ENCODE results near the gene NUMBL.

Gene NUMBL

DNA sequence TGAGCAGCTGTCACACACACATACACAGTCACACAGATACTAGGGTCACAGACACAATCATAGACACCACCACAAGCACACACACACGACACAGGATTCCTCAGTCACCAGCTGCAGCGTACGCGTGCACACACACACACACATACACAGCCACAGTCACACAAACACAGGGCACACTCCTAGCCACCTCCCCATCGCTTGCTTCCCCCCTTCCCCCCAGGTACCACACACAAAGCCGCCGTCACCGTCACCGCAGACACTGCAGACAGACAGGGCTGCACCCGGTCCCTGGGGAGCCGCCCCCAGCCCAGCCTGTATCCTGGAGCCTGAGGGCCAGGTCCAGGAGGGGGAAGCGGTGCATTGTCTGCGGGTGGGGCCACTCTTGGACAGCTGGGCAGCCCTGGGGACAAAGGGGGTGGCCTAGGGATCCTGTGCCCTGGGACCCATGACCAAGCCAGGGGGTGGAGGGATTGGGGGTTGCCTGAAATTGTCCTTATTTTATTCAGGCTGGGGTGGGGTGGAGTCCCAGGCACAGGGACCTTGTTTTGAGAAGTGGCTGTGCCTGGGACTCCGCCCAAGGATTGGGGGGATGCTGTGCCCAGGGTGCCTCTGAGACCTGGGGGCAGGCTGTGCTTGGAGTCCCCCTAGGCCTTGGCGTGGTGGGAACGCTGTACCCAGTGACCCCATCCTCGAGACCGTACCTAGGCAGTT lies 957 bp downstream of the NUMBL start:
- Histone ChIP-seq H2BK12ac (ENCODE audit: low read length in 2 of 2) (peak overlapping the region in 1 of 2 experiments; percentile 84), H4K8ac (ENCODE audit: low read length) (peak overlapping the region; percentile 85), H3K4ac (ENCODE audit: low read depth in 1 of 2, low read length in 2 of 2) (peak overlapping the region; percentile 87 to 88), H3K14ac (ENCODE audit: low read length in 2 of 2) (peak overlapping the region; percentile 19 to 99), H3K27me3 (ENCODE audit: control insufficient read depth in 1 of 2, insufficient read depth in 1 of 2, low read length in 2 of 2) (no peaks in the 10 kb centered on the region), H4K91ac (ENCODE audit: low read length) (peak overlapping the region; percentile 91), H3K27ac (ENCODE audit: low read length, poor library complexity, severe bottlenecking) (no peak overlapping the region), H3K79me1 (replicated peaks; ENCODE audit: low read length, poor library complexity, severe bottlenecking) (peaks cover 18% of the 10 kb centered on the region), H2BK5ac (ENCODE audit: low read depth, low read length, poor library complexity, severe bottlenecking) (no peak overlapping the region), H3K4me2 (ENCODE audit: low read length, poor library complexity, severe bottlenecking) (peak overlapping the region; percentile 95), H3K18ac (ENCODE audit: low read depth in 1 of 2, low read length in 2 of 2) (peak overlapping the region; percentile 65 to 97), H3K9ac (ENCODE audit: low read length) (peak overlapping the region; percentile 94), H3K23ac (ENCODE audit: low read length in 2 of 2) (peak overlapping the region in 1 of 2 experiments; percentile 84), H2BK120ac (ENCODE audit: low read depth, low read length) (peak overlapping the region; percentile 34), H2BK15ac (ENCODE audit: low read depth, poor library complexity, severe bottlenecking) (peak overlapping the region; percentile 60), H3K4me3 (ENCODE audit: insufficient read depth in 1 of 2, low read depth in 1 of 2, low read length in 2 of 2) (peak overlapping the region; percentile 72 to 84), H3K9me3 (ENCODE audit: control insufficient read depth, low read length) (no peaks in the 10 kb centered on the region), H3K4me1 (ENCODE audit: control insufficient read depth, insufficient read depth, low read depth, low read length) (peaks cover 24% of the 10 kb centered on the region), H2AK5ac (ENCODE audit: low read length, severe bottlenecking) (peak overlapping the region; percentile 86), H2AFZ (ENCODE audit: low read depth, low read length) (no peak overlapping the region), H3K36me3 (ENCODE audit: control insufficient read depth in 1 of 2, insufficient read depth in 2 of 2, low read depth in 1 of 2, low read length in 2 of 2) (peaks cover 37 to 60% of the 10 kb centered on the region in 2 experiments)
- 18% methylated on average over 16 of the region's 18 CpGs for WGBS
- peak; percentile 30 for DNase-seq

DNA sequence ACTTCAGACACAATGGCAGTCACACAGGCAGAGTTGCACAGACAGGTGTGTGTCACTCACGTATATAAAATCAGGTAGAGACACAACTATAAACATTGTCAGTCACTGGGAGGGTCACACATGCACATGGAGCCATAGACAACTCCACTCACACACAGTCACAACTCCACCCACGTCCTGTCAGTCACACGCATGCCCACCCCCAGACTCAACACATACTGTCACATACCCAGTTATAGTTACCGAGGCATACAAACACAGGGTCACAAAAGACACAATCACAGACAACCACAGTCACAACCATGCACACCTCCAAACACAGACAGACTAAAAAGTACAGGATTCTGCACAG lies 1.5 kb downstream of the NUMBL start:
- Histone ChIP-seq H3K4ac (ENCODE audit: low read depth in 1 of 2, low read length in 2 of 2) (no peak overlapping the region), H3K18ac (ENCODE audit: low read depth in 1 of 2, low read length in 2 of 2) (no peak overlapping the region), H3K79me1 (replicated peaks; ENCODE audit: low read length, poor library complexity, severe bottlenecking) (peaks cover 18% of the 10 kb centered on the region), H2BK15ac (ENCODE audit: low read depth, poor library complexity, severe bottlenecking) (no peak overlapping the region), H4K8ac (ENCODE audit: low read length) (no peak overlapping the region), H4K91ac (ENCODE audit: low read length) (no peak overlapping the region), H3K4me3 (ENCODE audit: insufficient read depth in 1 of 2, low read depth in 1 of 2, low read length in 2 of 2) (peak overlapping the region in 1 of 2 experiments; percentile 84), H3K4me1 (ENCODE audit: control insufficient read depth, insufficient read depth, low read depth, low read length) (peaks cover 26% of the 10 kb centered on the region), H3K9ac (ENCODE audit: low read length) (peak overlapping the region; percentile 94), H3K4me2 (ENCODE audit: low read length, poor library complexity, severe bottlenecking) (peak overlapping the region; percentile 95), H3K23ac (ENCODE audit: low read length in 2 of 2) (peak overlapping the region in 1 of 2 experiments; percentile 84), H2BK120ac (ENCODE audit: low read depth, low read length) (no peak overlapping the region), H3K36me3 (ENCODE audit: control insufficient read depth in 1 of 2, insufficient read depth in 2 of 2, low read depth in 1 of 2, low read length in 2 of 2) (peaks cover 34 to 60% of the 10 kb centered on the region in 2 experiments), H3K27ac (ENCODE audit: low read length, poor library complexity, severe bottlenecking) (no peak overlapping the region), H3K27me3 (ENCODE audit: control insufficient read depth in 1 of 2, insufficient read depth in 1 of 2, low read length in 2 of 2) (no peaks in the 10 kb centered on the region), H3K14ac (ENCODE audit: low read length in 2 of 2) (peak overlapping the region in 1 of 2 experiments; percentile 99), H2BK12ac (ENCODE audit: low read length in 2 of 2) (peak overlapping the region in 1 of 2 experiments; percentile 18), H3K9me3 (ENCODE audit: control insufficient read depth, low read length) (no peaks in the 10 kb centered on the region), H2AFZ (ENCODE audit: low read depth, low read length) (no peak overlapping the region), H2AK5ac (ENCODE audit: low read length, severe bottlenecking) (no peak overlapping the region), H2BK5ac (ENCODE audit: low read depth, low read length, poor library complexity, severe bottlenecking) (no peak overlapping the region)
- DNase-seq: no peak
- 82% methylated on average over 4 of the region's 4 CpGs for WGBS

DNA sequence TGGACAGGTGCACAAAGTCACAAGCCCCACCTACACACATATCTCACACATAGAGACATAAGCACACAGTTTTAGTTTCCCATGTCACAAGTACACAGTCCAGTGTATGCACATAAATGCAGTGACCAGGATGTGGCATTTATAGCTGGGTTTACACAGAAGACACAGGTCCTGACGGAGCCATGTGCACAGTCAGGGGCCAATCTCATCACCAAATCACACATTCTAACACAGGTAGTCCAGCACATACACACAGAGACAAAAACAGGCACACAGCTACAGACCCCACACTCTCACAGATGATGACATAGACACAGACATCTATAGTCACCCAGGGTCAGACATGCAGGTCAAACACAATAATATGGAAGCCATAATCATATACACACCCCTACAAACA lies 2.1 kb downstream of the NUMBL start:
- Histone ChIP-seq H3K79me1 (replicated peaks; ENCODE audit: low read length, poor library complexity, severe bottlenecking) (peaks cover 18% of the 10 kb centered on the region), H3K4ac (ENCODE audit: low read depth in 1 of 2, low read length in 2 of 2) (no peak overlapping the region), H2AK5ac (ENCODE audit: low read length, severe bottlenecking) (no peak overlapping the region), H3K23ac (ENCODE audit: low read length in 2 of 2) (no peak overlapping the region), H2BK5ac (ENCODE audit: low read depth, low read length, poor library complexity, severe bottlenecking) (no peak overlapping the region), H2BK15ac (ENCODE audit: low read depth, poor library complexity, severe bottlenecking) (no peak overlapping the region), H3K14ac (ENCODE audit: low read length in 2 of 2) (no peak overlapping the region), H3K18ac (ENCODE audit: low read depth in 1 of 2, low read length in 2 of 2) (no peak overlapping the region), H2BK12ac (ENCODE audit: low read length in 2 of 2) (peak overlapping the region in 1 of 2 experiments; percentile 23), H3K9me3 (ENCODE audit: control insufficient read depth, low read length) (no peaks in the 10 kb centered on the region), H3K27ac (ENCODE audit: low read length, poor library complexity, severe bottlenecking) (no peak overlapping the region), H3K4me2 (ENCODE audit: low read length, poor library complexity, severe bottlenecking) (no peak overlapping the region), H4K8ac (ENCODE audit: low read length) (no peak overlapping the region), H3K4me3 (ENCODE audit: insufficient read depth in 1 of 2, low read depth in 1 of 2, low read length in 2 of 2) (peak overlapping the region in 1 of 2 experiments; percentile 84), H4K91ac (ENCODE audit: low read length) (no peak overlapping the region), H3K27me3 (ENCODE audit: control insufficient read depth in 1 of 2, insufficient read depth in 1 of 2, low read length in 2 of 2) (no peaks in the 10 kb centered on the region), H2AFZ (ENCODE audit: low read depth, low read length) (no peak overlapping the region), H3K4me1 (ENCODE audit: control insufficient read depth, insufficient read depth, low read depth, low read length) (peaks cover 26% of the 10 kb centered on the region), H3K36me3 (ENCODE audit: control insufficient read depth in 1 of 2, insufficient read depth in 2 of 2, low read depth in 1 of 2, low read length in 2 of 2) (peaks cover 37 to 60% of the 10 kb centered on the region in 2 experiments), H3K9ac (ENCODE audit: low read length) (peak overlapping the region; percentile 94), H2BK120ac (ENCODE audit: low read depth, low read length) (no peak overlapping the region)
- no peak for DNase-seq
- WGBS: 86% methylated on average over 1 of the region's 1 CpG

DNA sequence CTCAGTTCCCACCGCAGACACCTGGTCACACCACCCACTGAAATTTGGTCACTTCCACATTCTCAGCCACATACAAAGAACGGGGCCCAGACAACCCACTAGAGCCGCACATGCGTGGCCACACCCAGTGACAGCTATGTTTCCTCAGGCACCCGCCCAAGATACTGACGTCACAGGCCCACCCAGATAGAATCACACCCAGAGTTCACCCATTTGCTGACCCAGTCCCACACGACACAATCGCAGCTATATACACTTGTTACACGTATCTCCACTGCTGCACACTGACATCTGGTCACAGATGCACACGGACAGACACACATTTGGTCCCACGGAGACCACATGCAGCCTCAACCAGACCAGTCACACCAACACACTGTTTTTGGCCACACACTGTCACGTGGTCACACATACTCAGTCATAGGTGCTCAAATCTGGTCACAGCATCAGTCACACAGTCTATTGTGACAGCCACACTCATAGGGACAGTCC lies 2.9 kb downstream of the NUMBL start:
- Histone ChIP-seq H3K27me3 (ENCODE audit: control insufficient read depth in 1 of 2, insufficient read depth in 1 of 2, low read length in 2 of 2) (no peaks in the 10 kb centered on the region), H2AK5ac (ENCODE audit: low read length, severe bottlenecking) (no peak overlapping the region), H2BK15ac (ENCODE audit: low read depth, poor library complexity, severe bottlenecking) (no peak overlapping the region), H3K9ac (ENCODE audit: low read length) (peak overlapping the region; percentile 40), H3K9me3 (ENCODE audit: control insufficient read depth, low read length) (no peaks in the 10 kb centered on the region), H2BK5ac (ENCODE audit: low read depth, low read length, poor library complexity, severe bottlenecking) (no peak overlapping the region), H3K4me3 (ENCODE audit: insufficient read depth in 1 of 2, low read depth in 1 of 2, low read length in 2 of 2) (peak overlapping the region in 1 of 2 experiments; percentile 84), H2BK120ac (ENCODE audit: low read depth, low read length) (no peak overlapping the region), H2AFZ (ENCODE audit: low read depth, low read length) (no peak overlapping the region), H3K27ac (ENCODE audit: low read length, poor library complexity, severe bottlenecking) (no peak overlapping the region), H3K18ac (ENCODE audit: low read depth in 1 of 2, low read length in 2 of 2) (no peak overlapping the region), H4K8ac (ENCODE audit: low read length) (no peak overlapping the region), H3K14ac (ENCODE audit: low read length in 2 of 2) (peak overlapping the region in 1 of 2 experiments; percentile 3), H2BK12ac (ENCODE audit: low read length in 2 of 2) (no peak overlapping the region), H3K4me1 (ENCODE audit: control insufficient read depth, insufficient read depth, low read depth, low read length) (peaks cover 26% of the 10 kb centered on the region), H3K36me3 (ENCODE audit: control insufficient read depth in 1 of 2, insufficient read depth in 2 of 2, low read depth in 1 of 2, low read length in 2 of 2) (peaks cover 41 to 60% of the 10 kb centered on the region in 2 experiments), H3K4ac (ENCODE audit: low read depth in 1 of 2, low read length in 2 of 2) (no peak overlapping the region), H3K23ac (ENCODE audit: low read length in 2 of 2) (peak overlapping the region in 1 of 2 experiments; percentile 41), H3K4me2 (ENCODE audit: low read length, poor library complexity, severe bottlenecking) (no peak overlapping the region), H4K91ac (ENCODE audit: low read length) (no peak overlapping the region), H3K79me1 (replicated peaks; ENCODE audit: low read length, poor library complexity, severe bottlenecking) (peaks cover 24% of the 10 kb centered on the region)
- DNase-seq: no peak
- 95% methylated on average over 12 of the region's 12 CpGs for WGBS

All from mesenchymal stem cell (in vitro differentiated cells and primary cell).